GM19372 (cell line): Measurements from ENCODE around the gene COCH.

Experiments
- ATAC-seq: cut with Tn5 transposase; IDR thresholded peaks from one replicate; pipeline ENCODE4 v1.9.1; 2021; ENCODE audit warnings: mild to moderate bottlenecking, low read depth, moderate library complexity; ENCODE audit not compliant: unreplicated experiment

Gene COCH

DNA sequence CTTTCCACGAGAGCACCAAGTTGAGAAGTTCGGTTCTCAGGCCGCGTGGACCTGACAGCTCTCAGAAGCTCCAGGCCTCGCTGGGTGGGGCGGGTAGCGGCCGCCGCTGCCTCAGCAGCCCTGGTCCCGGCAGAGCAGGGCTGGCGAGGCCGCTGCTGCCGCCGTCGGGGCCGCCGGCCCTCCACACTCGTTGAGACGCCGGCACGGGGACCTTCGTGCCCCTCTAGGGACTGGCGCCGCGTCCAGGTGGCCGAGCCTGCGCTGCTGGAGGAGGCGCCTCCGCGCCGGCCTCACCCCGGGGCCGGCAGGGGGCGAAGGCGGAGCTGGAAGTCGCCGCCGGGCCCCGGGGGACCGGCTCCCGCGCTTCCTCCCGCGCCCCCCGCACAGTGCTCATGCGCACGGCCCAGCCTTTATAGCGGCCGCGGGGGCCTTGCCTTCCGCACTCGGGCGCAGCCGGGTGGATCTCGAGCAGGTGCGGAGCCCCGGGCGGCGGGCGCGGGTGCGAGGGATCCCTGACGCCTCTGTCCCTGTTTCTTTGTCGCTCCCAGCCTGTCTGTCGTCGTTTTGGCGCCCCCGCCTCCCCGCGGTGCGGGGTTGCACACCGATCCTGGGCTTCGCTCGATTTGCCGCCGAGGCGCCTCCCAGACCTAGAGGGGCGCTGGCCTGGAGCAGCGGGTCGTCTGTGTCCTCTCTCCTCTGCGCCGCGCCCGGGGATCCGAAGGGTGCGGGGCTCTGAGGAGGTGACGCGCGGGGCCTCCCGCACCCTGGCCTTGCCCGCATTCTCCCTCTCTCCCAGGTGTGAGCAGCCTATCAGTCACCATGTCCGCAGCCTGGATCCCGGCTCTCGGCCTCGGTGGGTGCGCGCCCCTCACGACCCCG, at the start of gene COCH:
Gene COCH (plus strand): TSS at position 440 of the 879 bp plus-strand sequence. CDS start 380 bp downstream, at position 820.
- ATAC-seq: peak; percentile 77

DNA sequence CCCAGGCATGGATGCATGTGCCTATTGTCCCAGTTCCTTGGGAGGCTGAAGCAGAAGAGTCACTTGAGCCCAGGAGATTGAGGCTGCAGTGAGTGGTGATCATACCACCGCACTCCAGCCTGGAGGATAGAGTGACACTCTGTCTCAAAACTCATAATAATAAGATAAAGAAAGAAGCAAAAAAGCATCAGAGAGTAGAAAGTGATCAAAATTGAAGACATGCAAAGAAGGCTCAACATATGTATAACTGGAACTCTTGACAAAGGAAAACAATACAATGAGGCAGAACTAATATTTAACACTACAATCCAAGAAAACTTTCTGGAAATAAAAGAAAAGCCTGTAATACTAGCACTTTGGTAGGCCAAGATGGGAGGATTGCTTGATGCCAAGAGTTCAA, 48.3 kb upstream of the COCH start:
- no peak for ATAC-seq

DNA sequence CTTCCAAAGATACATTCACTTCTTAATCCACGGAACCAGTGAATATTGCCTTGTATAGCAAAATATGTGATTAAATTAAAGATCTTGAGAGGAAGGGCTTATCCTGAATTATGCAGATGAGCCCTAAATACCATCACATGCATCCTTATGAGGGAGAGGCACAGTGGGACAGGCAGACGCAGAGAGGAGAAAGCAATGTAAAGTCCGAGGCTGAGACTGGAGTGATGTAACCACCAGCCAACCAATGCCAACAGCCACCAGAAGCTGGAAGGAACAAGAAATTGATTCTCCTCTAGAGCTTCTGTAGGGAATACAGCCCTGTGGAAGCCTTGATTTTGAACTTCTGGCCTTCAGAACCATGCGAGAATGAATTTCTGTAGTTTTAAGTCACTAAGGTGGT, 44.5 kb upstream of the COCH start:
- ATAC-seq: no peak

DNA sequence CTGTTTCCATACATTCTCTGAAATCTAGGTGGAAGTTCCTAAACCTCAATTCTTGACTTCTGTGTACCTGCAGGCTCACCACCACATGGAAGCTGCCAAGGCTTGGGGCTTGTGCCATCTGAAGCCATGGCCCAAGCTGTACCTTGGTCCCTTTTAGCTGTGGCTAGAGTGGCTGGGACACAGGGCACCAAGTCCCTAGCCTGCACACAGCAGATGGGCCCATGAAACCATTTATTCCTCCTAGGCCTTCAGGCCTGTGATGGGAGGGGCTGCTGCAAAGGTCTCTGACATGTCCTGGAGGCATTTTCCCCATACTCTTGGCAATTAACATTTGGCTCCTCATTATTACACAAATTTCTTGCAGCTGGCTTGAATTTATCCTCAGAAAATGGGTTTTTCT, 40.0 kb upstream of the COCH start:
- no peak for ATAC-seq

DNA sequence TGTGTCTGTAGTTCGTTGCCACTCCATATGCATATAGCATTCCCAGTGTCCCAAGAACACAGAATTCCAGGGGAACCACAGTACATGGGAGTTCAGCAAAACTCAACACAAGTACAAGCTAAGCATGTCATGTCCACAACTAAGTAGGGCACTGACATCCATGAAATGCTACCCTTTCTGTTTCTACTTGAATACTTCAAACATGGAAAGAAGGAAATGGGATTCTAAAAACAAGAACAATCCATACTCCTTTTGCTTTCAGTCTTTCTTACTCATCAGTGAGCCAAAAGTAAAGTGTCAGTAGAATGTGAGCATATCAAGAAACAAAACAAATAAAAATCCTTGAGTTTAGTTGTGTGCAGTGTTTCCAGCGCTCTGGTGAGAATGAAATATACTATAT, 36.0 kb upstream of the COCH start:
- ATAC-seq: no peak

DNA sequence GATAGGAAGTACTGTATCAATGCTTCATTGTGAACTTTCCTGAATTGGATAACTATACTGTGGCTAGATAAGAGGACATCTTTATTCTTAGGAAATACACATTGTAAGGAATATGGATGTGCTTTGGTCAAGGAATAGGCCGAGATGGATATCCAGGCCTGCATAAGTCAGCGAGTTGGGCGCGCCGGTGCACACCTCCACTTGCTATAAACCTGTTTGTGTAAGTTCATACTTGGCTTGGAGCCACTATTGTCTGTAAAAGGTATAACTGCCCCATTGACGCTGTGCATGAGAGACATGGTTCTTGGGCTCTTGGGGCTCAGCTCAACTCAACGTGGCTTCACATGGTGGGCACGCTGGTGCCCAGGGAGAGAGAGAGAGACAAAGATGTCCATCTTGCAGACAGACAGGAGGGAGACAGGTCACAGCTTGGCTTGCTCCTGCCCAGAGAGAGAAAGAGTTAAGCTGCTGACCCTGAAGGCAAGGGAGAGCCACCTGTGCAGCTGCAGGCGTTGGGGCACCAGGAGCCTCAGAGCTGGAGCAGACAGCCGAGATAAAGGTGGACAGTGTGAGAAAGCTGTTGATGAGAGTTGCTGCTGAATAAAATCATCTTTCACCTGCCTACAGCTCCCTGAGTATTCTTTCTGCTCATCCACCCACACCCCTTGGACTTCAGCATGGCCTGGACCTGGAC, 34.1 kb upstream of the COCH start:
- ATAC-seq: no peak

DNA sequence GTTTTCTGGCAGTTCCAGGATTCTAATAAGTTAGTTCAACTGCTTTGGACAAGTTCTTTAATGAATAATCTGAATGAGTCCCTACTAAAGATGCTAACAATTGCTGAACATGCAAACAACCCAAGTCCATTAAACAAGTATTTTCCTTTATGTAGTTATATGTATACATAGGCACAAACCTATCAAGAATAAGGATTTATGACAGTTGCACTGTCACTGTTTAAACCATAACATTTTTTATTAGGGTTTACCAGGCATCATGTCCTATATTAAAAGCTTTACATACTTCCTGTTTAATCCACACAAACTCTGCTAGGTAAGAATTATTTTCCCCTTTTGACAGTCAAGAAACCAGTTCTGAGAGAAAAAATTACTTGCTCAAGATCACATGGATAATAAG, 31.9 kb upstream of the COCH start:
- no peak for ATAC-seq

DNA sequence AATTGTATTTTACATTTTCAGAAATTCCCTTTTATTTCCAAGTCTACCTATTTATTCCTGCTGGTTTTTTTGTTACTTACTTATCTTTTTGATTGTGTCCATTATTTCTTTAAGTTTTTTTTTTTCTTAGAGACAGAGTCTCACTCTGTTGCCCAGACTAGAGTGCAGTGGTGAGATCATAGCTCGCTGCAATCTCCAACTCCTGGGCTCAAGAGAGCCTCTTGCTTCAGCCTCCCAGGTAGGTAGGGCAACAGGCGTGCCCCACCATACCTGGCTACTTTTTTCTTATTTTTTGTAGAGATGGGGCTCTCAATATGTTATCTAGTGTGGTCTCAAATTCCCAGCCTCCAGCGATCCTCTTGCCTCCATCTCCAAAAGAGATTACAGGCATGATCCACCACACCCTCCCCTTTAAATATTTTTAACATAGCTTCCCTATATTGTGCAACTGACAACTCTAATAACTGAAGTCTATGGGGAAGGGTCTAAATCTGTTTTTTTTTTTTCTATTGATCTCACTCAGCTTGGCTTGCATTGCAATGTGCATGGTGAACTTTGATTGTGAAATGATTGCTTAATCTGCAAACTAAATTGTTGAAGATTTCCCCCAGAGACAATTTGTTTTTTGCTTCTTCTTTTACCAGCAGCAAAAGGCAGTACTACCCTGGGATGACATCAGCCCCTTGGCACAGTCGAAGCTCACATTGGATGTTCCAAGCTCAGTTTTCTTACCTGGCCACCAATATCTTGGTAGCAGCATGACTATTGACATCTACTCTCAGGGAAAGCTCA, 25.7 kb upstream of the COCH start:
- peak; percentile 10 for ATAC-seq

DNA sequence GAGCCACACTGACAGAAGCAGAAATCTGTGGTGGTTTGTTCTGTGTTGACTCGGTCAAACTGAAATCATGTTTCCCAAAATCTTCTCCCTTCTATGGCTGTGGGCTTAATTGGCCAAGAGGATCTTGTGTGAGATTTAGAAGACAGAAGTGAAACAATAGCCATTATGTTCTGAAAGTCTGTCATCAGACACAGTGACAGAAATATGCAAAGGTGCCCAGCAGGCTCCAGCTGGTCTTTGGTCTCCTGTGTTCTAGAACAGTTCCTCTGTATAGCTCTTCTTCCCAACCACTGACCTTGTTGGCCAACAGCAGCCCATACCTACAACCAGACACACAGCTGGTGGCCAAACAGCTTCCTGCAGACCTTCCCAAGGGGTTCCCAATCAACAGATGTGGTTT, 25.0 kb upstream of the COCH start:
- ATAC-seq: peak; percentile 87

DNA sequence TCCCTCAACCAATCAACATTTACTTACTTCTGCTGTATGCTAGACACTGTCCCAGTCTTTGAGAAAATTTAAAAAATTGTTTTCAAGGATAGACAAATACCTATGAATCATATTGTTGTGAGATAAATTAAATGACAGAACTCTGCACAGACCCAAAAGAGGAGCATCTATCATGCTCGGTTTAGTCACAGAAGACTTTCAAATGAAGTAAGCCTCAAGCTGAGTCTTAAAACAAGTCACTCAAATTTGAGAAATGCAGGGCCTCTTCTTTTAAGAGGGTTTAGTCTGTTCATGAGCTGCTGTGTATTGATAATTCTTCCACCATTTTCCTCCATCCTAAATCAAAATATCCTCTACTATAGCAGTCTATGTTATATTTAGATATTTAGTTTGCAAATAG, 24.4 kb upstream of the COCH start:
- ATAC-seq: no peak

DNA sequence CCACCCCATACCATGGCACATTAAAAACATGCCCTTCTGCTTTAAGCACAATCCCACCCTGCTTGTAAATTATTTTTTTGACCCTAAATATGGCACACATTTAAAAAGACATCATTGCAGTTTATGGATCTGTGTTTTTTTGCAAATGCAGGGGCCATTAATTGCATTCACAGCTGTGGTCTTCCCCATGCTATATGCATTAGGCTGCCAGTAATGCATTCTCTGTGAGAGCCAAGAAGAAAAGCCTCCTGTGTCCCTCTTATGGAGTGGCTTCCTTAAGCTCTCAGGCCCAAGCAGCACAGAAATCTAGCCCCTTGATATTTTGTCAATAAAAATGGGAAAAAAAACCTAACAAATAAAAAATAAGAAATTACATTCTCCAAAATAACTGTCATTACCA, 20.4 kb upstream of the COCH start:
- no peak for ATAC-seq

DNA sequence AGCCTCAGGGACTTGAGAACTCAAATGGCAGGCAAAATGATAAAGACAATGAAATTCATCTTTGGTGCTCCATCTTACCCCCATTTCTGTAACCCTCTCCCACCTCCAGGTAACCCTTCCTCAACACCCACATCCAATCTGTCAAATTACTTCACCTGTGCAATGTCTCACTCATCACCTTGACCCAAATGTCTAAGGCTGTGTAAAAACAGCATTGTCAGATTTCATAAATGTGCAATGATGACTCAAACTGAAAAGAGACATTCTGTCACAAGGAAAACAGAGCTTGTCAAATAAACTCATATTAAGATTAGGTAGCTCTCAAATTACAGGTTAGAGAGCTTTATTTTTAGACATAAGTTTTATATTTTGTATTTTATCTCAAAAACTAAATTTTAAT, 19.9 kb upstream of the COCH start:
- no peak for ATAC-seq

DNA sequence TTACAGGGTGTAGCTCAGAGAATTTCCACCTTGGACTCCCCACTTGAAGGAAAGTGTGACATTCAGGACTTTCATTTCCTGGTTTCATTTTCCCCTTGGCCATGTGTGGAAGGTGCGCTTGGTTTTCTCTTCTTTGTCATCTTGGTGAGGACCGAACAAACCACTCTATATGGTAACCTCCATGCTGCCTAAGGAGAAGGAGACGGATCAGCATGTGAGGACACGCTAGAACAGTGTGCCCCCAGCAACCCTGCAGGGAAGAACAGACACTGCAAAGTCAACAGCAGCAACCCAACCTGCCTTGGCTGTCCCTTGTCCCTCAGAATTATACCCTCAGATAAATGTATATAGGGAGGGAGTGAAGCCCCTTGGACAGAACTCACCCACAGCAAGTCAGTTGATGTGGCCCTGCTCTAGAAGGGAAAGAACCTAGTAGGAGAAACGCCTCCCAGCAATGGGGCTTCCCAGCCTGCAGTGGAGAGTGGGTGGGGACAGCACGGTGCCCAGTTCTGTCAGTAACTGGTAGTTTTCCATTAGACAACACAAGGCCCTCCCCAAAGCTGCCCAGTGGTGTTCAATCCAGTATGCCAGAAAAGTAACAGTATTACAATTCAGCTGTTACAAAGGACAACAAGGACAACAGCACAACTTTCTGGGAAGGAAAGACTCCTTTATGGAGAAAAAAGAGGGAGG, 18.9 kb upstream of the COCH start:
- ATAC-seq: peak; percentile 67

DNA sequence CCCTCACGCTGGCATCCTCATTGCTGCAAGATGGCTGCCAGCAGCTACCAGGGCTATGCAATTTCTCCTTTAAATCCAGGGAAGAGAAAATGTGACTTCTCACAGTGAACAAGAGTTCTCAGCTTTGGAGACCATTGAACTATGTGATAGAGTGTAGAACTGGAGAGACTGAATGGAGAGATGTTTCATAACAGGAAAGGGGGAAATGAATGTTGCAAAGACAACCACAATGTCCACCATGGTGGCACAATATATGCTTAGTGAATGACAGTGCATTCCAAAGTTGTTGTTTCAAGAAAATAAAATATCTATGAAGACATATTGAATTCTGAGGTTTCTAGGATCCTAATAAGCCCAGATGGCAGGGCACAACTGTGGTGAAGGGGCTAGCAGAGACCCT, 13.2 kb upstream of the COCH start:
- no peak for ATAC-seq

DNA sequence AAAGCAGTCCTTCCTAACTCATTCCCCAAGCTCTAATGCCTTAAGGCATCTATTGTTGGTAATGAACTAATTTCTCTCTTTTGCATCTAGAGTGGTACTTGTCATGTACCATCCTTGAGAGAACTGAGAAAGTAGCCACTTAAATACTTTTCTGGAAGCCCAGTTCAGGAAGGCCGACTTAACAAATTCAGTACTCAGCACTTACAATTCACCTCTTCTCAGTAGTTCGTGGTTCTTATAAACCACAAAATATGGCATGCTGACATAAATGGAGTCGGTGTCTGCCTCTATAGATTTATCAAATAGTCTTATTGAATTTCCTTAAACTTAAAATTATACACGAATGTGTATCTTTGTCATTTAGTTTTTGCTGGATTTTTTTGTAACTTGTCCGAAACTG, 9.4 kb upstream of the COCH start:
- no peak for ATAC-seq

DNA sequence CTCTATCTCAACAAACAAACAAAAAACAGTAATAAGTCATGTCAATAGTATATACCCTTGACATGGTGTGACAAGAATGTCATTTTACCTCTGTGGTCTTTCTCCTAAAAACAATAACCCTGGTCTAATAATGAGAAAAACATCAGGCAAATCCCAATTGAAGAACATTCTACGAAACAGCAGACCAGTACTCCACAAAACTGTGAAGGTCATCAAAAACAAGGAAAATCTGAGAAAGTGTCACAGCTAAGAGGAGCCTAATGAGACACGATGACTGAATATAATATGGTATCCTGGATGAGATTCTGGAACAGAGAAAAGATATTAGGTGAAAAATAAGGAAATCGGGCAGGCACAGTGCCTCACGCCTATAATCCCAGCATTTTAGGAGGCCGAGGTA, 5.6 kb upstream of the COCH start:
- no peak for ATAC-seq

DNA sequence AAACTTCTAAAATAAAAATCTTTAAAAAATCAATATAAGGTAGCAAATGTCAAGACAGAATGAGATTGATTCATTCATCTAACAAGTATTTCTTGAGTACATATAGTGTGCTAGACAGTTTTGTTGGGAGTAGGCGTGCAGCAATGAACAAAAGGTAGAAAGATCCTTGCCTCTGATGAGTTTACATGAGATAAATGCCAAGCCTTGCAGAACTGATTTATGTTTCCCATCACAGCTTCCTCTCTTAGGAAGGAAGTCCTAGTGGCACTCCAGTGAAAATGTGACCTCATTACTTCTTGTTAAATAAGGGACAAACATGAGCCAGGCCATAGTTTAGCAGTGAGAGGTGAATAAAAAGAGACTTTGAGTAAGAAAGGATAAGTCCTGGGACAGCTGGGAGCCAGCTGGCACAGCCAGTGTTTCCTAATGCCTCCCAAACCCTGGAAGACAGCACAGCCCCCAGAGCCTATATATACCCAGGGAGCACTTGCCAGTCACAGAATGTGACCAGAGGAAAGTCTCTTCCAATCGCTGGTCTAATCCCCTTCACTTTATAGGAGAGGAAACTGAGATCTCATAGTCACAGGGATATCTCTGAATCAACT, 4.7 kb upstream of the COCH start:
- ATAC-seq: no peak

DNA sequence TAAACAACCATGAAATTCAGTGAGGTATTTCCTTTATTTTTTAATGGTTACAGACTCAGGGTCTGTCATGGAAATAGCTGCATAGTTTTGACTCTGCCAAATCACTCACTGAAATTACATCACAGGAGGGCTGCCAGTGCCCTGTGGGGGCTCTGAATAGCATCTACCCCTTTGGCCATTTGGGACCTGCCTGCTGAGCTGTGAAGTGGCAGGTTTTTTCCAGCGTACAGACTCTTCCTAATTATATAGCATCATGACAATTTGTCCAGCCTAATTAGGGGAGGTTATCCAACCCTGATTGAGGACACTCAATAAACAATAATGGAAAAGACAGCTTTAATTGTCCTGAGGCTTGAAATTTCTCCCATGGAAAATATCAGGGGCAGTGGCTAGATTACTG, 1.8 kb upstream of the COCH start:
- no peak for ATAC-seq

DNA sequence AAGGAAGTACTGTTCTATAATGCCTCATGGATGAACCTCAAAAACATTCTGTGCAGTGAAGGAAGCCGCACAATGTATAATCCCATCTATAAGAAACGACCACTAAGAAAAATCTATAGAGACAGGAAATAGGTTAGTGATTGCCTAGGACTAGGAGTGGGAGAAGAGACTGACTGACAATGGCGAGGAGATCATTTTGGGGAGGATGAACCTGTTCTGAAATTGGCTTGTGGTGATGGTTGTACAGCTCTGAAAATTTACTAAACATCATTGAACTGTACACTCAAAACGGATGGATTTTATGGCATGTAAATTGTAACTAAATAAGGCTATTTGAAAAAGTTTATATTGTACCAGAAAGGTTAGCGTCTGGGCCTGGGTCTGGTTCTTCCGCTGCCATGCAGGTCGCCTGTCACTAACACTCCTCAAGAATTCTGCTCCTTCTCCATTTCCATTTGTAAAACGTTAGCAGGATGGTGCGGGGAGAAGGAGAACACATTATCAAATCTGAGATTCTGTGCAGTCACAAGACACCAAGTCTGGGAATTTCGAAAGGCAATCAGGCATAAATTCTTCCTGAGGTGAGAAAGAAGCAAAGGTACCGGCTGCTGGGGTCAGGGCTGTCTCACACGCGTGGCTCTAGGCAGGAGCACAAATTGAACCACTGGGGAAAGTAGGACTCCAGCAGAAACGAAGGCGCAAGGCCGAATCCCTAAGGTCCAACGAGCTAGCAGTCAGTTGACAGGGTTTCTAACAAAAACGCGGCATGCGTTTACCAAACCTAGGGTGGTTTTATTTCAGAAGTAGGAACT, 845 bp upstream of the COCH start:
- no peak for ATAC-seq
